NCI-H345 treated with DMSO at 0.1 percent for 48 hours (cell line): ENCODE data around the gene FBRSL1.
A peak's percentile ranks its signal among the peaks of the same experiment; 100 is the strongest.

Experiments used
- DNase-seq: peaks from one replicate; lab custom pipeline; 2025; ENCODE audit not compliant: unreplicated experiment; lab: John Stamatoyannopoulos, UW

Gene FBRSL1

DNA sequence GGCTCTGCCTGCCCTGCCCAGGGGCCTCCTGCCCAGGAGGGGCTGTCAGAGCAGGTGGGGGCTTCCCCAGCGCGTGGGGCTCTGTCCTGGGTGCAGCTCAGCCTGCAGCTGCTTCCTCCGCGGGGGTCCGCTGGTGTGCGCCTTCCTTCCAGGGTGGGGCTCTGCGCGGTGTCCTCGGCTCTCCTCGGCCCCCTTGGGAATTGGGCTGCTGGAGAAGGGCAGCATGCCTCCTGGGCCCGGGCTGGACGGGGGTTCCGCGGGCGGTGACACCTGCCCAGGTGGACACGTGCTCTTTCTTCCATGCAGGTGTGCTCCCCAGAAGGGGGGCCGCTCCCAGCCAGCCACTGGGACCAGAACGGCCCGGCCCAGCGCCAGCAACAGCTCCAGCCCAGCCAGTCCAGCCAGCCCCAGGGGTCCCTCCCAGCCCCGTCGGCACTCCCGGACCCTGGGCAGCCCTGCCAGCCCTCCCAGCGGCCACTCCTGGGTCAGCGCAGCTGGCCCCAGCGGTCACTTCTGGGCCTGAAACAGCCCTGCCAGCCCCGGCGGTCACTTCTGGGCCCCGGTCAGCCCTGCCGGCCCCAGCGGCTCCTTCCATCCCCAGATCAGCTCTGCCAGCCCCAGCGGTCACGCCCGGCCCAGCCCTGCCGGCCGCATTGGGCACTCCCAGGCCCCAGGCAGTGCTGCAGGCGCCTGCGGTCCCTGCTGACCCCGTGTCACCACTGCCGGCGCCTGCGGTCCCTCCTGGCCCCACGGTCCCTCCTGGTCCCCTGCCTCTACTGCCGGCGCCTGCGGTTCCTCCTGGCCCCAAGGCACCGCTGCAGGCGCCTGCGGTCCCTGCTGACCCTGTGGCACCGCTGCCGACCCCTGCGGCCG, 19.1 kb downstream of the FBRSL1 start:
- no peak for DNase-seq

DNA sequence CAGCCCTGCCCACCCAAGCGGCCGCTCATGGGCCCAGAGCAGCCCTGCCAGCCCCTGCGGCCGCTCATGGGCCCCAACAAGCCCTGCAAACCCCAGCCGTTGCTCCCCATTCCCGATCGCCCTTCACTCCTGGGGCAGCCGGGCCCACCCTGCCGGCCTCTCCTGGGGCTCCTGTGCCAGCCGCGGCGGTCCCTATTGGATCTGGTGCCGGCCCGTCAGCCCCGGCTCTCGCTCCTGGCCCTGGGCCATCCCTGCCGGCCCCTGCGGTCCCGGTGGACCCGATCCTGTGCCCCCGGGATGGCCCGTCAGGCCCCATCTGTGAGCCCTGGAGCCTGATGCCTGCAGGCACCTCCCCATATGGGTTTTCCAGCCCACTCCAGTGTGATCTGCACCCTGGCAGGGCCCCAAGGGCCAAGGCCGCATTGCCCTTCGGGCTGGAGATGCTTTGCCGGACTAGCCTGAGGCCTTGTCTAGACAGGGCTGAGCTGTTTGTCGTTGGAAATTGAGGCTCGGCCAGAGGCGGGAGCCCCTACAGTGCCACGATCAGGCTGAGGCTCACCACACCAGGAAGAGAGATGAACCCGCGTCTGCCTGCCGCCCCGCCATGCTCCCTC, 20.3 kb downstream of the FBRSL1 start:
- DNase-seq: no peak

DNA sequence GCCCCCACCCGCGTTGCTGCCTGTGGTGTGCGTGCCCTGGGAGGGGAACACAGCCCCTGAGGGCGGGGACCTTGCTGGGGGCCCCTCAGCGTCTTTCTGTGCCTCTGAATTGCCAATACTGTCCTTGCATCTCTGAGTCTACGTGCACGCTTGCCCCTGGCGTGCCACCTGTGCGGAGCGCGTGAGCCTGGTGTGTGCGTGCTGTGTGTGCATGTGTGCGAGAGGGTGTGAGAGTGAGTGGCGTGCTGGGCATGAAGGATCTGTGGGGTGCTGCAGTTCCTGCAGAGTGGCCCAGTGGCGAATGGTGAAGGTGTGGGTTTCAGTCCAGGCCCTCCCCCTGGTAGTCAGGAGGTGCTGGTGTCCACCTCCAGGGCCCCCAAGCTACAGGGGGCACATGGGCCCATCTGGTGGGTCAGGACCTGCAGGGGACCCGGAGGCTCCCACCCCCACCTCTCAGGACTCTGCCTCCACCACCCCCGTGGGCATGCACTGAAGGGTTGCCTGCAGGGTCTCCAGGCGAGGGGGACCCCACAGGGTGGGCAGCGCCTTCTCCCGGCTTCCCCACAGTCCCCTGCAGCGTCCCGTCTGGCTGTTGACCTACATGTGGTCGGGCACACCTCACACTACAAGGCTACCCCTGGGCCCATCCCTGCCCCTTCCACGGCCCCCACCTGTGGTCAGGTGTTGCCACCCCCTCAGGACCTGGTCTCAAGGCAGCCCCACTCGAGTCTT, 21.0 kb downstream of the FBRSL1 start:
- no peak for DNase-seq

DNA sequence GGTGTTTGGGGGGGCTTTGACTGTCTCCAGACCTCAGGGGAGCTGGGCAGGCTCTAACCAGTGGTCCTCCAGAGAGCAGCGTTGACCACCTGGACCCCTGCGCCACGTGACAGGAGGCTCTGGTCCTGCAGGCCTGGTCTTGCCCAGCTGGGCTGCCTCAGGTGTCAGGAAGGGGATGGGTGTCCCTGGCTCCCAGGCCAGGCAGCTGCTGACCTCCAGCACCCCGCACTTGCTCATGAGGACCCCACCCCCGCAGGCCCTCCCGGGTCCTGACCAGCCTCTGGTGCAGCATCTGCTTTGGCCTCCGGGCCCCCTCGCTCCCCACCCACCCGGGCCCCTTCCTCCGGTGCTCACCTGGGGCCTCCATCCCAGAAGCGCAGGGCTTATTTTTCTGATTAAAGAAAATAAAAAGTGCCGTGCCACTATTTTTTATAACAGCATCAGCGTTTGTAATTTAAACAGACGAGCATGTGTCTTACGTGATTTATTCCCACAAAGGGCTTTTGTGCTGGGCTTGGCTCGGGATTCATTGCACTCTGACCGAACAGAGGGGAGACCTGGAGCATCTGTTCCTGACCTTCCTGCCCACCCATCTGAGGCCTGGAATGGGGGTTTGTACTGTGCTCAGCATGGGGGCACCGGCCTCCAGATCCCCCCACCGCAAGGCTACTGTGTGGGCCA, 21.7 kb downstream of the FBRSL1 start:
- DNase-seq: no peak

DNA sequence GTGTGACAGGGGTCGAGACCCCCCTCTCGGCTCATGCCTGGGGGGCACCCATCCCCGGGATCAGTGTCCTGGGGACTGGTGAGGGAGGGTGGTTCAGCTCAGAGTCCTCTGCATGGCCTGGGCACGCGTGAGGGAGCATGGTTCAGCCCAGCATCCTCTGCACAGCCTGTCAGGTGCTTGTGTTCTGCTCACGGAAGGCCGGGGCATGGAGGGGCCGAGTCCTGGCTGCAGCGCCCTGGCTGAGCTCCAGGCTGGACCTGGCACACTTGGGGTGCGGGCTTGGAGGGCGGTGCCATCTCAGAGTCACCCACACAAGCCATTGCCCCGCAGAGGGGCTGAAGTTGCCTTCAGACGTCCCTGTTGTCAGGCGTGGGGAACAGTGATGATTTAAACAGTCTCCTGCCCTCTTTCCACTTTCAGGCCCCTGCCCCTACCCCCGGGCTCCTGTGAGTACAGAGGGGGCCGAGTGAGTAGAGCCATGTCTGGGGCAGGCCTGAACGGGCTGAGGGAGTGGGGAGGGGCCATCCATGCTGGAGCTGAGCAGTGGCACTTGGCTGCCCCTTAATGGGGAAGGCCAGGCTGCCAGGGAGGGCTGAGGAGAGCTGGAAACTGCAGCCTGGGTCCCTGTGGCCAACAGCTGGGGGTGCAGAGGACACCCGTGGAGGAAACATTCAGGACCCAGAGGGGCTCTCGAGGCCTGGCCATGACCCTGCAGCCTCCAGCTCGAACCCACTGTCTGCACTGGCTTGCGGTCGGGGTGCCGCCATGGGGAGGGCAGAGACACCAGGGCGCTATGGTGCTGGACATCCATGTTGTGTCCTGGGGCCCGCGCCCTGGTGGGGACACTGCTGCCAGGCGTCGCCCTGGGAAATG, 22.5 kb downstream of the FBRSL1 start:
- DNase-seq: no peak

DNA sequence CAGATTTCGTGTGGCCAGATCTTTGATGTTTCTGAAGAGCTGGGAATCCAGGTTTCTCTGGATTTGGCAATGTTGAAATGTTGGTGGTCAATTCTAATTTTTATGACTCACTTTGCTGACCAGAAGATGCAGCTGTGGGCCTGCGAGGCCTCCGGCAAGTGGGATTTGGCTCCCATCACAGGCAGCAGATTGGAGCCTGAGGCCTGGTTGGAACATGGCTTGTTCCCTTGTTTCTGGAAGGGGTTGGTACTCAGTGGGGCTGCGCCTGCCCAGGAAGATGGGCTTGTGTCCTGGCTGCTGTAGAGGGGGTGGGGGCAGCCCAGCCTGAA, 23.1 kb downstream of the FBRSL1 start:
- no peak for DNase-seq

DNA sequence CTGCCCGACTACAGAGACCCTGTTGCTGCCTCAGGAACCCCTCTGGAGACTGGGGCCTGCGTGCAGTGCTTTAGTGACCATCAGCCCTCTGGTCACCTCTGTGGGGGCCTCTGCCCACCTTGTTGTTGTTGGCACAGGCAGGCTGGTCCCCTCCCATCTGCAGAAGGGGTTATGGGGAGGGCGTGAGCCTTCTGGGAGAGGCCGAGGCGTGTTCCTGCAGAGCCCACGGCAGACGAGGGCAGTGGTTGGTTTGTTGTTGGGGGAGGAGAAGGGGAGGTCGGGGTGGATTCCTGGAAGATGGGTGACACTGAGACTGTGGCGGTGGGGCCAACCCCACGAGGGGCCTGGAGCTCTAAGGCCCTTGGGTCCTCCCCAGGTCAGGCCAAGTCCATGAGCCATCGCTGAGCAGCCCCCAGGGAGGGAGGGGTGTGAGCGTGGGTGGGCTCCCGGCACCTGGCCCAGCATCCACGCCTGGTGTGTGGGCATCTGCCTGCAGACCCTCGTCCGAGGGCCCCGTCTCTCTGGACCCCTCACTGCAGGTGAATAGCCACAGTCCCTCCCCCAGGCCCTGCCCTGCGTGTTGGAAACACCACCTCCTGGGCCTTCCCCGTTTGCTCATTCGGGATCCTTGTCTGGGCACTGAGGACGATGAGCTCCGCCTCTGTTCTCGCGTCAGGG, 23.6 kb downstream of the FBRSL1 start:
- no peak for DNase-seq

DNA sequence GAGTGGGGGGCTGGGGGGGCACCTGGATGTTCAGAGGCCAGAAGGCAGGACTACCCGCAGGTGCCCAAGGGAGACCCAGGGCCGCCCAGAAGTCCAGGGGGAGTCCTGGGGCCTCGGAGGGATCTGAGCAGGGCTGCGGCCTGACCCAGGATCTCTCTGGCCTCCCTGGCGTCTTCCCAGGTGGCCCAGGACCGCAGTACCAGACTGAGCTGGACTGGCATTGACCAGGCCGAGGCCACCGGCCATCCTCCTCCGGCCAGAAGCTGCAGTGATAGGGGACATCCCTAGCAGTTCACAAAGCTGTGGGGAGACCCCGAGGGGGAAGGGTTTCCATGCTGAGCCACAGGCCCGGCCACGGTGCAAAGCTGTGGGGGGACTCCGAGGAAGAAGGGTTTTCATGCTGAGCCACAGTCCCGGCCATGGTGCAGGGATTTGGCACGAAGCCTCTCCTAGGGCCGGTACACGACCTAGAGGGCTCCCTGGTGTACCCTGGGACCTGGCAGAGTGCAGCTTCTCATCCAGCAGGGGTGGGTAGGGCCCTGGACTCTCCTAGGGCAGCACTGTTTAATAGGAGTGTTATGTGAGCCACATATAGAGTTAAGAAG, 24.4 kb downstream of the FBRSL1 start:
- no peak for DNase-seq

DNA sequence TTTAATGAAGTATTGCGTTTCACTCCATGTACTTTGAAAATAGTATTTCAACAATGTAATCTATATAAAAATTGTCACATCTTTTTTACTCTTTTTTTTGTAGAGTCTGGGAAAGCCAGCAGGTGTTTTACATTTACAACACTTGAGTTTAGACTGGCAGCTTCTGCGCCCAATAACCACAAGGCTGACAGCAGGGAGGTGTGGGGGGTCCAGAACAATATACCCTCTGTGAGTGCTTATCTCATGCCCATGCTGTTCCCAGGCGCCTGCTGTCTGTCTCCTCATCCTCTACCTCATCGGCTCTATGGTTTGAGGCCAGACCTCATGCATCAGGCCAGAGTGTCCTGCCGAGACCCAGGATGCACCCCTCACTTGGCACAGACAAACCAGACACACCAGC, 24.9 kb downstream of the FBRSL1 start:
- no peak for DNase-seq

DNA sequence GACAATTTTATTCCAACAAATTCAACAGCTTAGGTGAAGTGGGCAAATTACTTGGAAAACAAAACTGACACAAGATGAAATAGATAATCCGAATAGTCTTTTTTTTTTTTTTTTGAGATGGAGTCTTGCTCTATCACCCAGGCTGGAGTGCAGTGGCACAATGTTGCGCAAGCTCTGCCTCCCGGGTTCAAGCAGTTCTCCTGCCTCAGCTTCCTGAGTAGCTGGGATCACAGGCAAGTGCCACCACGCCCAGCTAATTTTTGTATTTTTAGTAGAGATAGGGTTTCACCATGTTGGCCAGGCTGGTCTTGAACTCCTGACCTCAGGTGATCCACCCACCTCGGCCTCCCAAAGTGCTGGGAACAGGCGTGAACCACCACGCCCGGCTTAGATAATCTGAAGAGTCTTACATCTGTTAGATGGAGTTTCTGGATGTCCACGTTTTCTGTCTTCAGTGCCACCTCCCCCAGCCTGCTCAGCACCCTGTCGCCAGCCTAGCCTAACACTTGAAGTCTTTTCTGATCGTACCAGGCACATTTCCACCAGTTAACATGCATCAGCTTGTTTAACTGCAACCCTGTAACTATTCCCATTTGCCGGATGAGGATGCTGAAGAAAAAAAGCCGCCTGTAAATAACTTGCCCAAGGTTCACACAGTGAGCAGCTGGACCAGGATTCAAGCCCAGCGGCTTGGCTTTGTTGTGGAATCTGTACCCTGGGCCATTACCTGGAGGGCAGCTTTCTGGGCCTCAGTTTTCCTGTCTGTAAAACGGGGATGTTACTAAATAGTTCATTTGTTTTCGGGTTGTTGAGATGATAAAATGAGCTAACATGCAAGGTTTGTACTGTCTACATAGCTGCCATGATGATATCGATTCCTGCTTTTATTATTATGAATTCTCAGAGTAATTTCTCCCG, 26.4 kb downstream of the FBRSL1 start:
- DNase-seq: no peak

DNA sequence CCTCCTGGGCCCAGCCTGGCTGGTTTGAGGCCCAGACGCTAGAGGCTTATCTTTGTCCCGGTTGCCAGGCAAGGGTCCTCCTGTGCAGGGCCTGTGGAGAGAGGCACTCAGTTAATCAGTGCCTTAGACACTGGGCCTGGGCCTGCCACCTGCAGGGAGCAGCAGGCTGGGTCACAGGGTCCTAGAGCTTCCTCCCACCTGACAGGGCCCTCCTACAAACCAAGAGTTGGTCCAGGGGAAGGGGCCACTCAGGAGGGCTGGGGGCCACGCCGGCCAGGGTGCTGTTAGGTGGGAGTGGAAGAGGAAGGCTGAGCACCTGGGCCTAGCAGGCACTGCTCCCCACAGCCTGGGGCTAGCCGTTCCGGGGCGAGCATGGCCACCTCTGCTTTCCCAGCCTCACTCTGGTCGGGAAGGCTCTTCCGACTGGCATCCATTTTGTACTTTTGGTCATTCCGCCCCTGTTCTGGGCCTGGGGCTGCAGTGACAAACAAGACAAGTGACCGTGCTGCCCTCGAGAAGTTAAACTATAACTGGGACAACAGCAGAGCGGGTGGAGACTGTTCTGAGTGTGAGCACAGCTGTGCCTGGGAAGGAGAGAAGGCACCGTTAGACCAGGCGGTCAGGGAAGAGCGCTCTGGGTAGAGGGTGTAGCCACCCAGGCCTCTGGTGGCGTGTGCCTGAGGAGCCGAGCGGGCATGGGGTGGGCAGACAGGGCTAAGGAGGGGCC, 27.2 kb downstream of the FBRSL1 start:
- DNase-seq: no peak

DNA sequence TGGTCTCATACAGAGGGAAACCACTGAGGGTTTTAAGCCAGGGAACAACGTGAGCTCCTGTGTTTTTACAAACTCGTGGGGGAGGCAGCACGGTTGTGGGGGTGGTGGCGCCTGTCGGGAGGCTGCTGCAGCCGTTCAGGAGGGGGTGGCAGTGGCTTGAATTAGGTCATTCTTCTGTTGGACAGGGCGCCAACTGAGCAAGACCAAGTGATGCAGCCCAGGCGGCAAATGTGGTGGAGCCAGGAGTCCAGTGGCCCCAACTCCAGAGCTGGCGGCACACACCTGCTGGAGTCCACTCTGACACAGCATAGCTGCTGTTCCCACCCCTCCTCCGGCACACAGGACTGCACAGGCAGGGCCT, 27.8 kb downstream of the FBRSL1 start:
- no peak for DNase-seq

DNA sequence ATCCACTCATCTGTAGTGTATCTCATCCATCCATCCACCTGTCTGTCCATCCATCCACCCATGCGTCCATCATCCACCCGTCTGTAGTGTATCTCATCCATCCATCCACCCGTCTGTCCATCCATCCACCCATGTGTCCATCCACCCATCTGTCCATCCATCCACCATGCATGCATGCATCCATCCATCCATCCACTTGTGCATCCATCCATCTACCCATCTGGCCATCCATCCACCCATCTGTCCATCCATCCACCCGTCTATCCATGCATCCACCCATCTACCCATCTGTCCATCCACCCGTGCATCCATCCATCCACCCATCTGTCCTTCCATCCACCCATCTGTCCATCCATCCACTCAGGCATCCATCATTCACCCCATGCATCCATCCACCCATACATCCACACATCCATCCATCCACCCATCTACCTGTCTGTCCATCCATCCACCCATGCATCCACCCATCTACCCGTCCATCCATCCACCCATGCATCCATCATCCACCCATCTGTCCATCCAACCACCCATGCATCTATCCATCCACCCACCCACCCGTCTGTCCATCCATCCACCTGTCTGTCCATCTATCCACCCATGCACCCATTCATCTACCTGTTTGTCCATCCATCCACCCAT, 28.5 kb downstream of the FBRSL1 start:
- no peak for DNase-seq

DNA sequence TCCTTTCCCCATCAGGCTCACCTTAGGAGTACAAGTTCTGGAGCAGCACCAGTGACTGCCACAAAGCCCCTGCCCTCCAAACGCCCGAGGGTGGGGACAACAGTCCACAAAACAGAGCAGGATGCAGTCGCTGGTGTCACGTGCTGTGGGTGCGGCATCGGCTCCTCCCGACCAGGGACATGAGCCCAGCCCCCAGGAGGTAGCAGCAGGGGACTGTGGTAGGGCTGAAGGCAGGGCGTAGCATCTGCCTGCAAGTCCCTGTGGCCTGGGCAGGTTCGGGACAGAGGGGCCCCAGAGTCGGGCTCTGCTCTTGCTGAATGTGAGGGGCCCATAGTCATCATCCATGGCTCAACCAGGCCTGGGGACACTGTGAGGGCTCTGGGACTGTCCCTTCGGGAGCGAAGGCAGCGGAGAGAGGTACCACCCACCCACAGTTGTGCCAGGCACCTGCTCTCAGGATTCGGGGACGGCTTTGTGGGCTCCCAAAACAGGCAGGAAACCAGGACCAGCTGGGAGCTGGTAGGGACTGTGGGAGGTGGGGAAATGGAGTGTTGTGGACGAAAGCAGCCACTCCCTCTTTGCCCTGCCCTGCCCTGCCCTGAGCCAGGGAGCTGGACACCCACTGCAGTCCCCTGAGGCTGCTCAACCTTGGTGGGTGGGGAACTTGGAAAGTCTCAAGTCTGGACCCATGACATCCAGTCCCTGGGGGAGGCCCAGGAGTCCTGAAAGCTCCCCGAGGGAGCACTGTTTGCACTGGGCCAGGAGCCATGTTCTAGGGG, 30.7 kb downstream of the FBRSL1 start:
- DNase-seq: peak; percentile 31

DNA sequence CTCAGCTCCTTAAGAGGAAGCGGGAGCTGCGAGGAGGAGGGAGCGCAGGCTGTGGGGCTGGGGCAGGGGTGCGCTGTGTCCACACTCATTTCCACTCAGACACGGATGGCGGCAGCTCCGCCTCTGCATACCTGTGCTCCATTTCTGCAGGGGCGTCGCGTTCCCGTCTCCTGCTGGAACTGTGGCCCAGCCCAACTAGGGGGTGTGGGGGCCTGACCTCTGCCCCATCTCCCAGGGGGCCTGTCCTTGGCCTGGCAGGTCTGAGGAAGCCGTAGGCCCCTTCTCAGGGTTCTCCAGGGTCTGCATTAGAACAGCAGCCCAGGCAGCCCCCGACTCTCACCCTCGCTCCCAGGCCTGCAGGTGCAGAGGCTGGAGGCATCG, 31.2 kb downstream of the FBRSL1 start:
- no peak for DNase-seq

DNA sequence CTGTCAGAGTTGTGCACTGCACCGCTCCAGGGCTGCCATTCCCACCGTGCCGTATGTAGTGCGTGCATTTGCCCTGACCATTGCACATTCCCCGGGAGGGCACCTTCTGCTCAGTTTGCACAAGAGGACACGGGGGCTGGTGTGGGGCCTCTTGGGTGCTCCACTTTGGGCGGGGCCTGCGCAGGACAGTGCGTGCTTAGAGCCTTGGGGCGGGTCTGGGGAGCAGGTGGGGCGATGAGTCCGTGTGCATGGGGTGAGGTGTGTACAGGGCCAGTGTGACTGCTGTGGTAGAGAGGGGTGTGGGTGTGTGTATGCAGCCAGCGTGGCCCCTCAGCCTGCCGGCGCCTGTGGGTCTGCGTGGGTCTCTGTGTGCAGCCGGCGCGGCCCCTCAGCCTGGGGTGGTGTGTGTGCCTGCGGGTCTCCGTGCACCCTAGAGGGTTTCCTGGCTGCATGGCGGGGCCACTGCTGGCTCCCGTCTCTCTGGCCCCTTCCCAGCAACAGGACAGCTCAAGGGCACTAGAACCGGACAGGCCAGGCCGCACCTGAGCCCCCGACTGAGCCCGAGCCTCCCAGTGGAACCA, 31.9 kb downstream of the FBRSL1 start:
- DNase-seq: no peak
